Kidney glomerular epithelial cell (primary cell): ENCODE measurements around the gene MCF2L.

ENCODE experiments used
- DNase-seq: peaks from one replicate; lab custom pipeline; 2025; lab: John Stamatoyannopoulos, UW

Gene MCF2L

GRCh38 chr13:112979406-112979902 is 10.4 kb downstream of the MCF2L start:
- no peak for DNase-seq

- DNase-seq, result no peak
These were observed 11.4 kb downstream of the MCF2L start for GRCh38 chr13:112980434-112980833.

DNA sequence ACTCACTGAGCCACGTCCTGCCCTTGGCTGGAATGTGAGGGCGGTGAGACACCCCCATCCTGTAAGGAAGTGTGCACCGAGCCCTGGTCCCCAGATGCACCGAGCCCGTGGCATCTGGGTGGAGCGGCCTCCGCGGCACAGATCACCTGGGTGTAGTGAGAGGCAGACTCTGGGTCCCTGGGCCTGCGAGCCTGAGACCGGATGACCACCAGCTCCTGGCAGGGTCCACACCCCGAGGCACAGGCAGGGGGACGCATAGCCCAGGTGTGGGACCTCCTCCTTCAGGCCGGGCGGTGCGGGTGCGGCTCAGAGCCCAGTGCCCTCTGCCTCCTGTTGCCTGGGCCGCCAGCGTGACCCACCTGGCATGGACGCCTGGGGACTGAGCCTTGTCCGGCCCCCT is 12.4 kb downstream of the MCF2L start:
- DNase-seq, result no peak

GRCh38 chr13:112982281-112983041 is 13.4 kb downstream of the MCF2L start:
- DNase-seq, result no peak

DNA sequence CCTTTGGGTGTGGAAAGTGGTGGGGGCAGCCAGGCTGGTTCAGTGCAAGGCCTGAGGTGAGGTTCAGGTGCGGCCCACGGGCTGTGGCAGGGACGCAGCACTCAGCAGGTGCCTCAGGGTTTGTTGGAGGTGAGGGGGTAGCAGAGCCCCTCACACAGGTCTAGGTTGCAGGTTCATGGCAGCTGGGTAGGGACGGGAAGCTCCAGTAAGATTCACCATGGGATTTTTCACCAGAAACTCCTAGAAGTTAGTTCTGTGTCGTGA is 14.0 kb downstream of the MCF2L start:
- DNase-seq, result no peak

DNA sequence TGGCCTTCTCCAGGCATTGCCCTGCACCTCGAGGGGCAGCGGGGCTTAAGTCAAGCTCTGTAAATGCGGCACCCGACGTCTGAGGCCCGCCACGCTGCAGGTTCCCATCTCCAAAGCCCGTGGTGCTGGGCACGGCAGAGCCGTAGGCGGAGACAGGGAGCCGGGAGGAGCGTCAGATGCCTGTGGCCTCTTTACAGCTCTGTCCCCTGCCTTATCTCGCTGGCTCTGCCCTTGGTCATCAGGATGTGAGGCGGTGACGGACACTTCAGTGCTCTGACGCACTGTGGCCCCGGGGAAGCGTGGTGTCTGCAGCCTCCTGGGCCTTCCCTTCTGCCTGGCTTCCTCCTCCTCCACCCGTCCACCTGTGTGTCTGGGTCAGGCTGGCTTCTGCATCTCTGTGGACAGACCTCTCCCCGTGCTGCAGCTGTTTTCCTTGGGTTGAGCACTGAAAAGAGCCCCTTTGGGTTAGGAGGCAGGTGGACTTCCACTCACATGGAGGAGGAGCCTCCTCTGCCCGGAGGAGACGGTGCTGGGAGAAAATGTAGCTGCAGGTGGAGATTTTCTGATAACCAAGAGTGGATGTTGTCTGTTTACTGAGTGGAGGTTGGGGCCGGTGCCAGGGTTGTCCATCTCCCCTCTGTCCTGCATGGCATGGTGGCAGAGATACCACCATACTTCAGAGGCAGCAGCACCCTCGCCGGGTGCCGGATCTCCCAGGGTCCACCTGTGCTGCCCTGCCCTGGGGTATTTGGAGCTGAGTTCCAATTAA is 14.6 kb downstream of the MCF2L start:
- DNase-seq, result no peak

- DNase-seq, result no peak
These were observed 15.5 kb downstream of the MCF2L start for GRCh38 chr13:112984501-112984900.

GRCh38 chr13:112984954-112985802 is 16.2 kb downstream of the MCF2L start:
- DNase-seq, result no peak

DNA sequence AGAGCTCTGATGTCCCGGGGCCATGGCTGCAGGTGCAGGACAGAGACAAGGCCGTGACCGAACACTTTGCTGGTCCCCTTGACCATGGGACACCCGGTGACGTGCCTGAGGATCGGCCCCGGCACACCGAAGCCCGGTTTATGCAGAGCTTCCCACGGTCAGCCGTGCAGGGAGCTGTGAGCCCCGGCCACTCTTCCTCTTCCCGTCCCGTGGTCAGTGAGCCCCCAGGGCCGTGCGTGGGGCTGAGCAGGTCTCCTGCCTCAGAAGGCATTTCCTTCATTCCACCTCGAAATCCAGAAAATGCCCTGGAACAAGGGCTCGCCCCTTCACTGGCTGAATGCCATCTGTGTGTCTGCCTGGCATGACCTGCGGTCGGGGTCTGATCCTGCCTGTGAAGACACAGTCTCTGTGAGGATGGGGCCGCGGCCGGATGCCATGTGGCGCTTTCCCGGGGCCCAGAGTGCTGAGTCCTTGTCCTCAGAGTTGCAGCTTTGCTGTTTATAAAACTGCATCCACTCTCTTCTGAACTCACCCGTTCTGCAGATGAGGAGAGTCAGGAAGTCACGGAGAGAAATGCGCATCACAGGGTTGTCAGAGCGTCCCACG is 16.9 kb downstream of the MCF2L start:
- no peak for DNase-seq

- no peak for DNase-seq
These were observed 17.5 kb downstream of the MCF2L start for GRCh38 chr13:112986470-112986869.

- DNase-seq, result no peak
These were observed 18.1 kb downstream of the MCF2L start for GRCh38 chr13:112986946-112987681.

GRCh38 chr13:112987682-112988024 is 18.6 kb downstream of the MCF2L start:
- no peak for DNase-seq

DNA sequence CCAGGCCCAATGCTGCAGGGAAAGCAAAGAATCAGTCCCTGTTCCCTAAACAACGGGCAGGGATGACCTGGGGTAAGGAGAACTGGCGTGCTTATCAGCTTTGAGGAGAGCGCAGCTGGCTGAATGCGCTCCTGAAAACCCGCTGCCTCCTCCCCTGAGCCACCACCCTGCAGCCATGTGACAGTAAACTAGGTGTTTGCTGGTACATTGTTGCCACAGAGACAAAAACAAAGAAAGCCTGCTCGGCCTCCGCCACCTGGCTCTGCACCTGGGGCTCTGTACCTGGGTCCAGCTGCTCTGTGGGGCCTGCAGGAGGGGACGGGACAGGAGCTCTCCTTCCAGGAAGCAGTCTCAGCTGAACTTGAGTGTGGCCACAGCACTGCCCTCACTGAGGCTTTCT is 21.8 kb downstream of the MCF2L start:
- DNase-seq, result no peak

DNA sequence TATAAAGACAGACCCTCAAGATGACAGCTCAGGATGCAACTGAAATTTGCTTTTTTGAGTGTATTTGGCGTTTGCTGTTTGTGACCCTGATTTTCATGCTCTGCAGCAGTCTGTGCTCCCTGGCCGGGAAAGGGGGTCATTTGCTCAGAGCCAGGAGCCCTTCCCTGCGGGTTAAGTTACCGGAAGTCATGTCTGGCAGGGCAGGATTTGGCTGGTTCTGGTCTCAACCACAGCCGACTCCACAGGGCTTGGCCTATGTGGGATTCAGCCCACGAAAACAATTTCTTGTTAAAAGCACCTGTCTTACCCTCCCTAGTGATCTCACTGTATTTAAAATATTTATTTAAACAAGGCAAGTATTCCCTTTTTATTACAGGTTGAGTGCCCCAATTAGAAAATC is 22.6 kb downstream of the MCF2L start:
- DNase-seq, result no peak

GRCh38 chr13:112992931-112993680 is 24.1 kb downstream of the MCF2L start:
- no peak for DNase-seq

GRCh38 chr13:112994084-112994780 is 25.2 kb downstream of the MCF2L start:
- DNase-seq, result no peak

DNA sequence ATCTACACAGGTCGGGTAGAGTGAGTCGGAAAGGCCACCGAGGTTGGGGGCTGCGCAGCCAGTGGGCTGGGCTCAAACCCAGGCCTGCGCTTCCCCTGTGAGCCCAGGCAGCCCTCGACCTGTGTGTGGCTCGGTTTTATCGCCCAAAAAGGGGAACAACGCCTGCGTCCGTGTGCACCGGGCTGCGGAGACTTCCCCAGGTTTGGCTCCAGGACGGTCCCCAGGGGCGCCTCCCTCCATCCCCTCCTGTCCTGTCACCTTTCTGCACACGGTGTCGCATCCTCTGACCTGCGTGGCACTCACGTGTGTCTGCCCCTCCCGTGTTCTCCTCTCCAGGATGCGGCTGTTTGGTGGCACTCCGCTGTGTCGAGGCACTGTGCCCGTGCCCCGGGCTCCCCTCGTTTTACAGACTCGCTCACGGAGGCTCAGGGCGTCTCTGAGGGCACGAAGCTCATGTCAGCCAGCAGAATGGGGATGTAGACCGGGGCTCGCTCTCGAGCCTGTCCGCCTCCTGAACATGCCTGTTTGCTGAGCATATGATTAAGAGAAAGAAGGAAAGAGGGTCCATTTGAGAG is 25.9 kb downstream of the MCF2L start:
- DNase-seq, result no peak

DNA sequence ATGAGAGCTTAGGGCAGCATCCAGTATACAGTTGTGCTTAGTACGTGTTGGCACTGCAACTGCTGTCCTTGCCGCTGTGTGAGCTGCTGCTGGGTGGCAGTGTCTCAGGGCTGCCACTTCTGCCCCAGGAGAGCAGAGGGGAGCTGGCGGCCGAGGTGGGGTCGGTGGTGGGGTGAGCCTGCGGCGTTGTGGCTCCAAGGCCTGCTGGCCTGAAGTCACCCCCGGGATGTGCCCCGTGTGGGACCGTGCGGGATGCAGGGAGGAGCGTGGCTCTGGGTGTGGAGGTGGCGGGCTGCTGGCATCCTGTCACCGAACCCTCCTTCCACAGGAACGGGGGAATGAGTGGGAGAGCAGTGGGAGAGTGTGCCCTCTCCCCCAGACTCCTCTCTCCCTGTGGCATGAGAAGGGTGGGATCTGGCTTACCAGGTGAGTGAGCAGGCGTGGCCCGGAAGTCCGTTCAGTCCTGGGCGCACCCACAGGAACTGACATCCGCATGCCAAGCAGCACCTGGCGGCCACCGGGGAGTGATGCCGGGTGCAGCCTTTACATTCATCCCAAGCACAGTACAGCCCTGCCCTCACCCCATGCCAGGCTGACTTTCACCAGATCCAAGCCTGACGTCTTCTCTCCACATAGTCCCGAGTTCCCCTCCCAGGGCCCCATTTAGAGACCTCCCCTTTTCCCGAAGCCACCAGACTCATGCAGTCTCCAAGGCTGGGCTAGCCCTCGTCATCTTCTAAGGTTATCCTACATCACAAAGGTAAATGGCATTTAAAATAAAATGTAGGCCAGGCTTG is 26.6 kb downstream of the MCF2L start:
- no peak for DNase-seq

GRCh38 chr13:112996671-112997091 is 27.7 kb downstream of the MCF2L start:
- DNase-seq, result no peak
